T-helper 1 cell treated with Interleukin-12 subunit alpha and Interleukin-12 subunit beta and Interleukin-4 antibody, amounts not matched to agents 30 ng/mL and 1 ng/mL, for 36 hours (primary cell): ENCODE results near the gene ZFAND2B. TPM values are rescaled to one million over a fixed set of nuclear protein-coding genes. Genes with fewer than 3 reads are reported as not detected.
"Not testable (repeated sequence)": the region's sequence is repeated elsewhere in the genome, so short reads cannot be mapped to it uniquely, and the experiment has no call there.

Source experiments
- intact Hi-C: fragments of 100-400 bp; cut with micrococcal nuclease; formaldehyde crosslinking; loops from one replicate; pipeline ENCODE4 v1.15.1; 2024
- total RNA-seq: library from RNA; stranded (reverse); gene quantifications from 2 replicates; pipeline ENCODE4 v1.2.3, GENCODE V29; 2022

ZFAND2B gene
- total RNA-seq, 1 donor from 2014 or later: 56.1 TPM

- intact Hi-C loops: loop anchor here (10.0 kb wide), 1 partner anchor 683 kb away; the partner anchor contains the start of genes CNOT9 and USP37
These were observed 41.4 kb downstream of the ZFAND2B start for GRCh38 chr2:219247678-219248642.

- intact Hi-C loops: loop anchor here (1.0 to 10.0 kb wide), 2 partner anchors 20 to 684 kb away; partner anchors contain the start of genes ANKZF1, ATG9A, CNOT9 and USP37
These were observed 42.2 kb downstream of the ZFAND2B start for GRCh38 chr2:219248845-219249202.

- intact Hi-C loops: loop anchor here (1.0 to 10.0 kb wide), 2 partner anchors 20 to 685 kb away; partner anchors contain the start of genes ANKZF1, ATG9A, CNOT9 and USP37
These were observed 42.8 kb downstream of the ZFAND2B start for GRCh38 chr2:219249203-219249980.

GRCh38 chr2:219250049-219250781, 43.6 kb downstream of the ZFAND2B start:
- intact Hi-C loops: loop anchor here (5.0 kb wide), 1 partner anchor 353 kb away; no protein-coding TSS in a partner anchor

- intact Hi-C loops: loop anchor here (2.0 to 5.0 kb wide), 2 partner anchors 354 to 981 kb away; partner anchors contain the start of genes AAMP and PNKD
These were observed 45.1 kb downstream of the ZFAND2B start for GRCh38 chr2:219251656-219252055.

- intact Hi-C loops: loop anchor here (2.0 to 5.0 kb wide), 2 partner anchors 355 to 981 kb away; partner anchors contain the start of genes AAMP and PNKD
These were observed 45.5 kb downstream of the ZFAND2B start for GRCh38 chr2:219252084-219252483.

GRCh38 chr2:219252570-219252899, 46.0 kb downstream of the ZFAND2B start:
- intact Hi-C loops: loop anchor here (2.0 to 5.0 kb wide), 2 partner anchors 355 to 982 kb away; partner anchors contain the start of genes AAMP and PNKD

- intact Hi-C loops: loop anchor here (1.0 to 5.0 kb wide), 10 partner anchors 8 to 982 kb away; partner anchors contain the start of genes AAMP, ANKZF1, ATG9A and DNAJB2
These were observed 46.5 kb downstream of the ZFAND2B start, which contains the start of gene TUBA4B for GRCh38 chr2:219252900-219253752. TSS of gene TUBA4B (plus strand) at chr2:219253243. CDS start at chr2:219253408, 165 bp downstream.

GRCh38 chr2:219253753-219254589, 47.4 kb downstream of the ZFAND2B start, which contains the start of gene TUBA4A:
TSS of gene TUBA4A (minus strand) at chr2:219253918. CDS start at chr2:219253858, 60 bp downstream.
- intact Hi-C loops: loop anchor here (1.0 to 5.0 kb wide), 15 partner anchors 9 to 983 kb away; partner anchors contain the start of genes AAMP, ANKZF1, ATG9A and CHPF

GRCh38 chr2:219254590-219255201, 48.1 kb downstream of the ZFAND2B start:
- intact Hi-C loops: loop anchor here (1.0 to 5.0 kb wide), 6 partner anchors 41 to 544 kb away; partner anchors contain the start of genes CHPF, GMPPA, NHEJ1 and TTLL4

GRCh38 chr2:219258942-219259341, 52.4 kb downstream of the ZFAND2B start:
- intact Hi-C loops: not testable (repeated sequence)

Other genes starting within 250 kb of the ZFAND2B start
- gene CDK5R2, start 247.1 kb upstream of the ZFAND2B start, total RNA-seq: not detected in 2 replicates
- gene FEV, start 221.6 kb upstream of the ZFAND2B start, total RNA-seq: not detected in 2 replicates
- not detected in 2 replicates for gene CRYBA2, start 213.4 kb upstream of the ZFAND2B start, total RNA-seq
- gene CFAP65, start 165.3 kb upstream of the ZFAND2B start, total RNA-seq: not detected in 2 replicates
- 0.17 TPM in 1 of 2 replicates, not detected in the other for gene IHH, start 145.9 kb upstream of the ZFAND2B start, total RNA-seq
- 17.1 and 20.4 TPM in 2 replicates for gene NHEJ1, start 46.0 kb upstream of the ZFAND2B start, total RNA-seq
- gene SLC23A3, start 36.8 kb upstream of the ZFAND2B start, total RNA-seq: 1.8 and 2.5 TPM in 2 replicates
- 82.8 and 84.3 TPM in 2 replicates for gene CNPPD1, start 29.9 kb upstream of the ZFAND2B start, total RNA-seq
- gene RETREG2, start 28.5 kb upstream of the ZFAND2B start, total RNA-seq: 84.1 and 94.7 TPM in 2 replicates
- gene ABCB6, start 12.2 kb downstream of the ZFAND2B start, total RNA-seq: 22.7 and 25.5 TPM in 2 replicates
- gene ATG9A, start 22.9 kb downstream of the ZFAND2B start, total RNA-seq: 52.7 and 63.0 TPM in 2 replicates
- gene ANKZF1, start 23.0 kb downstream of the ZFAND2B start, total RNA-seq: 91.4 and 91.9 TPM in 2 replicates
- gene GLB1L, start 38.7 kb downstream of the ZFAND2B start, total RNA-seq: 5.3 and 5.4 TPM in 2 replicates
- 32.3 and 34.2 TPM in 2 replicates for gene STK16, start 38.7 kb downstream of the ZFAND2B start, total RNA-seq
- gene TUBA4B, start 46.5 kb downstream of the ZFAND2B start, total RNA-seq: 0.17 TPM in 1 of 2 replicates, not detected in the other
- gene TUBA4A, start 47.1 kb downstream of the ZFAND2B start, total RNA-seq: 290 and 312 TPM in 2 replicates
- gene DNAJB2, start 72.6 kb downstream of the ZFAND2B start, total RNA-seq: 46.7 and 53.0 TPM in 2 replicates
- gene PTPRN, start 102.6 kb downstream of the ZFAND2B start, total RNA-seq: not detected in 2 replicates
- gene RESP18, start 126.0 kb downstream of the ZFAND2B start, total RNA-seq: not detected in 2 replicates
- 78.3 and 81.0 TPM in 2 replicates for gene DNPEP, start 181.1 kb downstream of the ZFAND2B start, total RNA-seq
- not detected in 2 replicates for gene DES, start 211.6 kb downstream of the ZFAND2B start, total RNA-seq
- gene SPEG, start 228.1 kb downstream of the ZFAND2B start, total RNA-seq: 0.05 and 0.39 TPM in 2 replicates